B cell (primary cell): Measurements from ENCODE around the gene PPP2R5A. TPM values are rescaled to one million over a fixed set of nuclear protein-coding genes. Genes with fewer than 3 reads are reported as not detected.

Experiments used
- ATAC-seq: fragments of 200-7000 bp; cut with Tn5 transposase; one replicate; pipeline ENCODE4 v1.10.0; 2021; ENCODE audit warnings: low read depth, mild to moderate bottlenecking, moderate number of reproducible peaks, moderate library complexity
- CTCF ChIA-PET: fragments of 350-600 bp; sonication (Branson Sonifier 250); formaldehyde crosslinking; loops from one replicate; lab custom pipeline; 2021; ENCODE audit warnings: antibody characterized with exemption, inconsistent platforms; lab: Charles Lee
- POLR2A ChIA-PET: fragments of 350-600 bp; sonication (Branson Sonifier 250); formaldehyde crosslinking; loops from one replicate; lab custom pipeline; 2021; ENCODE audit warnings: antibody characterized with exemption; lab: Charles Lee
- DNase-seq: peaks from one replicate; pipeline ENCODE4 v3.0.0; 2013
- H2AFZ ChIP-seq: 2 replicates; pipeline ENCODE4 v1.6.1; 2012; ENCODE audit warnings: mild to moderate bottlenecking, low read depth, low read length; ENCODE audit not compliant: insufficient read depth, poor library complexity, severe bottlenecking
- H3K27ac ChIP-seq, 2 donors: 1 replicate in 1 of 2; 2 replicates in 1 of 2; pipeline ENCODE4 v1.5.1; 2012 to 2013; ENCODE audit warnings: low read length in 2 of 2, mild to moderate bottlenecking in 2 of 2, moderate library complexity in 1 of 2
- H3K27me3 ChIP-seq, 4 experiments: fragments of 200-600 bp in 1 of 4; sonication (generic) in 1 of 4; replicated peaks in 1 of 4; 1 replicate in 2 of 4; 2 replicates in 2 of 4; pipeline versions ENCODE4 v1.6.1 to v1.7.0; 2013 to 2016; ENCODE audit warnings: low read length in 3 of 4, mild to moderate bottlenecking in 2 of 4, mixed read lengths in 1 of 4, moderate library complexity in 1 of 4; ENCODE audit not compliant: insufficient read depth in 4 of 4, control insufficient read depth in 3 of 4; ENCODE audit errors: control extremely low read depth in 1 of 4
- H3K36me3 ChIP-seq, 2 experiments: replicated peaks in 1 of 2; 1 replicate in 1 of 2; 2 replicates in 1 of 2; pipeline versions ENCODE4 v1.6.1 to v1.7.1; 2013; ENCODE audit warnings: low read length in 1 of 2; ENCODE audit not compliant: insufficient read depth in 2 of 2, control insufficient read depth in 1 of 2; ENCODE audit errors: control extremely low read depth in 1 of 2, extremely low read depth in 1 of 2
- H3K4me1 ChIP-seq, 2 donors: fragments of 200-600 bp in 1 of 2; sonication (generic) in 1 of 2; 1 replicate in 1 of 2; 2 replicates in 1 of 2; pipeline versions ENCODE4 v1.5.1 to v1.6.1; 2013 to 2017; ENCODE audit warnings: low read length in 2 of 2; ENCODE audit not compliant: control insufficient read depth in 2 of 2, insufficient read depth in 2 of 2
- H3K4me2 ChIP-seq: replicated peaks from 2 replicates; pipeline ENCODE3; 2012; ENCODE audit warnings: mild to moderate bottlenecking, low read depth, low read length; ENCODE audit not compliant: poor library complexity, severe bottlenecking
- H3K4me3 ChIP-seq, 5 experiments: fragments of 200-600 bp in 1 of 5; sonication (generic) in 1 of 5; 1 replicate in 3 of 5; 2 replicates in 2 of 5; pipeline versions ENCODE4 v1.5.1 to v1.7.0; 2011 to 2016; ENCODE audit warnings: low read length in 4 of 5, mild to moderate bottlenecking in 4 of 5, low read depth in 2 of 5, control low read depth in 1 of 5, moderate library complexity in 1 of 5; ENCODE audit not compliant: insufficient read depth in 1 of 5; ENCODE audit errors: control extremely low read depth in 1 of 5, extremely low read depth in 1 of 5
- H3K79me2 ChIP-seq: fragments of 200-600 bp; sonication (generic); one replicate; pipeline ENCODE4 v1.6.0; 2016; ENCODE audit warnings: low read length; ENCODE audit not compliant: control insufficient read depth, insufficient read depth
- H3K9ac ChIP-seq: fragments of 200-600 bp; sonication (generic); 2 replicates; pipeline ENCODE4 v1.6.1; 2017; ENCODE audit warnings: mild to moderate bottlenecking, low read length, moderate library complexity
- H3K9me3 ChIP-seq, 3 donors: one replicate each; pipeline versions ENCODE4 v1.6.1 to v1.7.1; 2013; ENCODE audit warnings: low read length in 2 of 3; ENCODE audit not compliant: control insufficient read depth in 2 of 3, insufficient read depth in 1 of 3; ENCODE audit errors: control extremely low read depth in 1 of 3
- H4K20me1 ChIP-seq: 2 replicates; pipeline ENCODE4 v1.6.0; 2012; ENCODE audit warnings: mild to moderate bottlenecking, low read length; ENCODE audit not compliant: insufficient read depth, control insufficient read depth, poor library complexity, severe bottlenecking
- H3K27ac Mint-ChIP-seq: one replicate; pipeline ENCODE4 v1.8.0; 2021; ENCODE audit warnings: mixed read lengths
- H3K27me3 Mint-ChIP-seq: one replicate; pipeline ENCODE4 v1.8.0; 2021; ENCODE audit warnings: mixed read lengths
- H3K4me1 Mint-ChIP-seq: one replicate; pipeline ENCODE4 v1.8.0; 2021; ENCODE audit warnings: mixed read lengths
- H3K4me3 Mint-ChIP-seq: one replicate; pipeline ENCODE4 v1.8.0; 2021; ENCODE audit warnings: mixed read lengths
- H3K9me3 Mint-ChIP-seq: one replicate; pipeline ENCODE4 v1.8.0; 2022; ENCODE audit warnings: mixed read lengths; ENCODE audit not compliant: insufficient read depth
- CTCF ChIP-seq: fragments of 200-600 bp; IDR thresholded peaks from one replicate; pipeline ENCODE4 v1.8.0; 2022; ENCODE audit warnings: antibody characterized with exemption, mild to moderate bottlenecking
- EZH2 ChIP-seq: IDR thresholded peaks from 2 replicates; pipeline ENCODE4 v1.6.1; 2012; ENCODE audit warnings: borderline replicate concordance, low read depth, mild to moderate bottlenecking, moderate library complexity, low read length; ENCODE audit not compliant: insufficient read depth, poor library complexity, severe bottlenecking
- WGBS: methylation state at CpG from one replicate; pipeline ENCODE4 v1.1.5; 2013; ENCODE audit warnings: missing lambda C conversion rate; ENCODE audit not compliant: insufficient coverage; 5-methylcytosine and 5-hydroxymethylcytosine counted together
- intact Hi-C: fragments of 100-400 bp; cut with micrococcal nuclease; formaldehyde crosslinking; loops from one replicate; pipeline ENCODE4 v1.10.0; 2022
- polyA plus RNA-seq: library from polyadenylated mRNA; depleted of rRNA; stranded (reverse); fragments of >200 nt; gene quantifications from 2 replicates; pipeline ENCODE4 v1.2.3, GENCODE V29; 2012
- total RNA-seq, 2 donors: library from RNA; stranded (reverse); fragments of 120-200 nt in 1 of 2; gene quantifications; 1 replicate in 1 of 2; 2 replicates in 1 of 2; pipeline versions ENCODE4 v1.2.3 to v1.2.4, GENCODE V29; 2013 to 2022

Gene PPP2R5A
- total and polyA plus RNA-seq, 2 donors (not counting 1 experiment from before 2014, with no cell fraction given), result 22.4 to 43.4 TPM

GRCh38 chr1:212247988-212248387, 37.2 kb upstream of the PPP2R5A start:
- Mint-ChIP-seq H3K4me1 (peaks cover 22% of the 10 kb centered on the region), H3K27me3 (no peaks in the 10 kb centered on the region), H3K27ac (no peak overlapping the region), H3K4me3 (no peak overlapping the region), H3K9me3 (no peaks in the 10 kb centered on the region)
- DNase-seq, result no peak
- H3K79me2 ChIP-seq, result no peaks in the 10 kb centered on the region
- H3K4me3 ChIP-seq, result no peak overlapping the region
- no peaks in the 10 kb centered on the region for H3K27me3 ChIP-seq
- 100% methylated on average over 1 of the region's 1 CpG for WGBS
- H3K9me3 ChIP-seq, result no peaks in the 10 kb centered on the region
- H3K36me3 ChIP-seq, result no peaks in the 10 kb centered on the region
- H3K4me1 ChIP-seq, result no peaks in the 10 kb centered on the region
- H4K20me1 ChIP-seq, result no peaks in the 10 kb centered on the region
- ChIA-PET POLR2A (no interaction called here), CTCF (interaction anchor here (1.2 kb wide), 1 partner anchor 208 kb away, joined by 3 read pairs; no protein-coding TSS in a partner anchor)
- no peak overlapping the region for H3K9ac ChIP-seq
- TF ChIP-seq EZH2 (no peak), CTCF (no peak)
- H2AFZ ChIP-seq, result no peak overlapping the region
- H3K4me2 ChIP-seq, result no peak overlapping the region
- ATAC-seq, result no peak
- intact Hi-C loops, result no loop called here
- H3K27ac ChIP-seq, result no peak overlapping the region

GRCh38 chr1:212254853-212255363, 30.3 kb upstream of the PPP2R5A start:
- H3K27ac ChIP-seq, result peak overlapping the region; percentile 71 to 78
- peaks cover 34% of the 10 kb centered on the region for H3K4me1 Mint-ChIP-seq
- no peaks in the 10 kb centered on the region for H3K27me3 Mint-ChIP-seq
- no peak overlapping the region for H3K4me3 ChIP-seq
- DNase-seq (no peak), ATAC-seq (no peak)
- no peaks in the 10 kb centered on the region for H3K36me3 ChIP-seq
- intact Hi-C loops, result no loop called here
- H3K9me3 ChIP-seq, result peaks cover 0 to 6% (median 0%) of the 10 kb centered on the region in 3 donors
- no peaks in the 10 kb centered on the region for H4K20me1 ChIP-seq
- H3K9ac ChIP-seq, result peak overlapping the region; percentile 17
- no peaks in the 10 kb centered on the region for H3K79me2 ChIP-seq
- no peaks in the 10 kb centered on the region for H3K27me3 ChIP-seq
- H3K27ac Mint-ChIP-seq, result peak overlapping the region; percentile 82
- TF ChIP-seq CTCF, result no peak
- no peak for TF ChIP-seq EZH2
- ChIA-PET POLR2A (no interaction called here), CTCF (interaction anchor here (0.7 kb wide), 1 partner anchor 184 kb away, joined by 3 read pairs; no protein-coding TSS in a partner anchor)
- H3K9me3 Mint-ChIP-seq, result no peaks in the 10 kb centered on the region
- WGBS, result 58% methylated on average over 4 of the region's 7 CpGs
- H3K4me2 ChIP-seq, result peak overlapping the region; percentile 52
- H3K4me1 ChIP-seq, result peaks cover 30 to 34% of the 10 kb centered on the region in 2 donors
- peak overlapping the region; percentile 72 for H2AFZ ChIP-seq
- H3K4me3 Mint-ChIP-seq, result peak overlapping the region; percentile 52
